Smooth muscle cell of trachea (primary cell): ENCODE data around the gene GJC1. TPM values are rescaled to one million over a fixed set of nuclear protein-coding genes. Genes with fewer than 3 reads are reported as not detected.

Experiments used
- total RNA-seq: library from RNA; depleted of rRNA; stranded (reverse); fragments of >200 nt; gene quantifications from 2 replicates; pipeline ENCODE4 v1.2.1, GENCODE V29; 2014

GJC1 gene
- 10.4 and 25.9 TPM in 2 replicates for total RNA-seq

DNA sequence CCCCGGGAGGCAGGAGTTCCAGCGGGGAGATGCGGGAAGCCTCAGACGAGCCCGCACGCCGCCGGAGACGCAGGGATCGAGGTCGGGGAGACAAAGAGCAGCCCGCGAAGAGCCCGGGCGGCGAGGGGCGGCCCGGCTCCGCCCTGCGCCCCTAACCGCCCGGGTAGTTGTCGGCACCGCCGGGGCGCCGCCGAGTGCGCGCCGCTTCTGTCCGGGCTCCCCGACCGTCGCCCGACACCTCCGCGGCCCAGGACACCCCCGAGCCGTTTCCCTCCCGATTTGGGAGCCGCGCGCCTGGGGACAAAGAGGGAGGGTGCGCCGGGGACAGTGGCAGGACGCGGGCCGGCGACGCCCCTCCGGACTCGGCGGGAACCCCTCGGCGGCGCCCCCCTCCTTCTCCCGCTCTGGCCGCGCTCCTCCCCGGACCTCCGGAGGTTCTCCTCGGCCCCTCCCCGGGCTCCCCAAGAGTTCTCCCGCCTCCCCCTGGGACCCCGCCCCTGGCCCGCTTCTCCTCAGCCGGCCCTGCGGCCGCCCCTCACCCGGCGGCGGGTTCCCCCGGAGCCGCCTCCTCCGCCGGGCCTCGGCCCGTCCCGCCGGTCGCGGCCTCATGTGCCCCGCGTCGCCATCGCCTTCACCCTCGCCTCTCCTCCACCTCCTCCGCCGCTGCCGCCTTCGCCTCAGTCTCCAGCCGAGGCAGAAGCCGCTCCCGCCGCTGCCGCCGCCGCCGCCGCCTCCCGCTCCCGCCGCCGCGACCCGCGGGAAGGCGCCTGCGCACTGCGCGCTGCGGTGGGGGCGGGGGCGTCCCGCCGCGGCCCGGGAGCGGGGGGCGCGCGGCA, at the start of gene GJC1:
Gene GJC1 (minus strand): TSS at position 765 of the 836 bp plus-strand sequence. CDS start 24,470 bp downstream, outside the sequence.

DNA sequence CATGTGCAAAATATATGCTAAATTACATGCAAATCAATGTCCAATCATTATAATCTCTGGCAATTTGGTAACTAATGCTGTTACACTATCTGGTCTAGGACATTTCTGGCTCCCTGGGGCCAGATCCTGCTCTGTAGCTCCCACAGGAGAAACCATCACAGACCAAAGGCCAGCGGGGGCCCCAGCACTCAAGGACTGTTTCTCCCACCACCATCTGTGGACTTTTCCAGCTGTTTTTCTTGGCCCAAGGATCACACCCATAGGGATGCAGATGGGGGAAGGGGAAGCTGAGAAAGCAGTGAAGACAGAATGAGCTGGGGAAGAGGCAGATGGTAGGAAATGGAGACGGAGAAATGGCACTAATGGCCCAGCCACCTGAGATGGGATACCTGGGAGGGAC, 17.5 kb upstream of the GJC1 start, which contains the start of gene HIGD1B:
Gene HIGD1B (plus strand): TSS at position 298 of the 400 bp plus-strand sequence. CDS start 270 bp downstream, outside the sequence.

DNA sequence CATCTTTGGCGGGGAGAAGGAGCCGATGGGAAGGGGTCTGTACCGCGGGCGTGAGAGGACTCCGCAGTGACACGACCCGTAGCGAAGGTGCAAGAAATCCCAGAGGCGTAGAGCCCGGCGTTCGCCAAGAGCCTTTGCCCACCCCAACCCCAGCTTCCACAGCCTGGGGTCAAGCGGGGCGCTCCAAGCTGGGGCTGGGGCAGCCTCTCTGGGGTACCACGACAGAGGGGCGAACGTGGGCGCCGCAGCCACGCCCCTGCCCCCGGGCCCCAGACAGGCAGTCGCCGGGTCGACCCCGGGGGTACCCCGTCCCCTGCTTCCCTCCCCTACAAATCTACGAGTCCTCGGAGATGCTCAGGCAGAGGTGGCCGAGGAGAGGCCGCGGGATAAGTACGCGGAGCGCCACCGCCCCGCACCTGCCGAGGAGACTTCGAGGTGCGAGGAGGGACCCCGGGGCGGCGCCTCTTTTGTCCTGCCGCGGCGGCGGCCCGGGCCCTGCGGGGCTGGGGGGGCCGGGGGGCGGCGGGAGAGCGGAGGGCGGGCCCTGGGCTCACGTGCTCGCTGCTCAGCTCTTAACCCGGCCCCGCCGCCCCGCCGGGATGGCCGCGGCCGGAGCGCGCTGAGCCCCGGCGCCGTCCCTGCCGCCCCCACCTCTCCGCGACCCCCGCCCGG, 71.5 kb downstream of the GJC1 start, which contains the start of gene ADAM11:
Gene ADAM11 (plus strand): TSS at position 575 of the 672 bp plus-strand sequence. CDS start 212 bp downstream, outside the sequence.

Other genes with a start within 250 kb of the GJC1 start
- 0.15 and 0.66 TPM in 2 replicates for gene MEIOC, start 173.8 kb downstream of the GJC1 start, total RNA-seq
- 27.5 and 40.6 TPM in 2 replicates for gene CCDC43, start 140.5 kb downstream of the GJC1 start, total RNA-seq
- 1.8 and 8.6 TPM in 2 replicates for gene DBF4B, start 121.6 kb downstream of the GJC1 start, total RNA-seq
- gene ADAM11, start 71.3 kb downstream of the GJC1 start, total RNA-seq = 0.44 and 0.99 TPM in 2 replicates
- gene HIGD1B, start 17.6 kb upstream of the GJC1 start, total RNA-seq = not detected in 2 replicates
- gene EFTUD2, start 69.2 kb upstream of the GJC1 start, total RNA-seq = 86.7 and 122 TPM in 2 replicates
- gene GFAP, start 85.2 kb upstream of the GJC1 start, total RNA-seq = 0.15 TPM in 1 of 2 replicates, not detected in the other
- gene KIF18B, start 117.5 kb upstream of the GJC1 start, total RNA-seq = 0.50 and 6.7 TPM in 2 replicates
- gene C1QL1, start 138.0 kb upstream of the GJC1 start, total RNA-seq = 0.29 and 0.99 TPM in 2 replicates
- gene DCAKD, start 221.3 kb upstream of the GJC1 start, total RNA-seq = 29.4 and 64.2 TPM in 2 replicates
- 66.0 and 118 TPM in 2 replicates for gene NMT1, start 231.0 kb upstream of the GJC1 start, total RNA-seq